Measurements from ENCODE around the gene BIVM. TPM values are rescaled to one million over a fixed set of nuclear protein-coding genes. Genes with fewer than 3 reads are reported as not detected.

The BIVM gene
- total and polyA plus RNA-seq, 7 experiments from 2014 or later = 2.6 to 31.2 (median 4.3) TPM

DNA sequence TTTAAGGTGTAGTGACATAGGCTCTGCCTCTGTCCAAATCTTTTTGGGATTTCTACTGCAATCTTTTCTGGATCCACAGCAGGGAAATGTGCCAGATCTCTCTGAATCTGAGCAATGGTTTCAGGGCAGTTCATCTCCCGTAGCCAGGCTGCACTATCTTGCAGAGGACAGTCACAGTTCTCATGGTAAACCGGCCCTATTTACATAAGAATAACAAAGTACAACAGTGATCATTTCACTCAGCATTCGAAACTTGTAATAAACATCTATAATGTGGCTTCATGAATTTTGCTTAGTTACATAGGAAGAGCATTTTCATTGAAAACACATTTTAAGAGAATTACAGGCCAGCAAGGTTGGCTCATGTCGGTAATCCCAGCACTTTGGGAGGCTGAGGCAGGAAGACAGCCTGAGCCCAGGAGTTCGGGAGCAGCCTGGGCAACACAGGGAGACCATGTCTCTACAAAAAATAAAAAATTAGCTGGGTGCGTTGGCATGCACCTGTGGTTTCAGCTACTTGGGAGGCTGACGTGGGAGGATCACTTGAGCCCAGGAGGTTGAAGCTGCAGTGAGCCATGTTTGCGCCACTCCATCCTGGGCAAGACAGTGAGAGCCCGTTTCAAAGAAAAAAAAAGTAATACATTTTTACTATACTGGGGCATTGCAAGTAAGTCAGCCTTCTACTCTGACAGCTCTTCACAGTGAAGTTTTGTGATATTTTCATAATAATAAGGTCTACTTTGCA lies 5.1 kb upstream of the BIVM start:
- Mint-ChIP-seq H3K36me3 (peaks cover 0 to 15% (median 0%) of the 10 kb centered on the region in 5 donors), H3K27ac (no peak overlapping the region), H3K4me3 (no peak overlapping the region), H3K27me3 (peaks cover 0 to 31% (median 20%) of the 10 kb centered on the region in 5 donors), H3K4me1 (peaks cover 0 to 10% (median 6%) of the 10 kb centered on the region in 7 donors), H3K9me3 (peaks cover 0 to 2% (median 0%) of the 10 kb centered on the region in 11 donors)
- Histone ChIP-seq H3K36me3 (ENCODE audit: control insufficient read depth in 2 of 3, insufficient read depth in 3 of 3, low read length in 3 of 3) (no peaks in the 10 kb centered on the region), H3K27me3 (ENCODE audit: control insufficient read depth in 2 of 2, insufficient read depth in 2 of 2, low read length in 2 of 2) (peaks cover 0 to 1% of the 10 kb centered on the region in 2 donors), H3K4me1 (ENCODE audit: control insufficient read depth in 2 of 2, insufficient read depth in 2 of 2, low read length in 2 of 2) (no peaks in the 10 kb centered on the region), H3K4me3 (ENCODE audit: low read length) (no peak overlapping the region), H3K9me3 (ENCODE audit: control insufficient read depth in 2 of 3, low read length in 3 of 3) (no peaks in the 10 kb centered on the region), H3K27ac (ENCODE audit: low read depth, low read length) (no peak overlapping the region)
- intact Hi-C loops (cut with micrococcal nuclease) = no loop called here
- CTCF ChIA-PET = interaction anchor here (0.7 kb wide), 2 partner anchors 77 to 790 kb away, joined by 3 to 4 read pairs; no protein-coding TSS in a partner anchor
- POLR2A ChIA-PET = interaction anchor here (1.0 kb wide), 1 partner anchor 20 kb away, joined by 4 read pairs; the partner anchor contains the start of gene TEX30
- ATAC-seq (no peak), DNase-seq (no peak)

- Histone ChIP-seq H3K27ac (ENCODE audit: low read depth, low read length) (no peak overlapping the region), H3K9me3 (ENCODE audit: control insufficient read depth in 2 of 3, low read length in 3 of 3) (no peaks in the 10 kb centered on the region), H3K27me3 (ENCODE audit: control insufficient read depth in 2 of 2, insufficient read depth in 2 of 2, low read length in 2 of 2) (peaks cover 0 to 3% of the 10 kb centered on the region in 2 donors), H3K36me3 (ENCODE audit: control insufficient read depth in 2 of 3, insufficient read depth in 3 of 3, low read length in 3 of 3) (no peaks in the 10 kb centered on the region), H3K4me3 (ENCODE audit: low read length) (peak overlapping the region; percentile 74), H3K4me1 (ENCODE audit: control insufficient read depth in 2 of 2, insufficient read depth in 2 of 2, low read length in 2 of 2) (peaks cover 6% of the 10 kb centered on the region in 2 donors)
- ATAC-seq = no peak
- ChIA-PET CTCF (interaction anchor here (0.8 to 0.9 kb wide), 2 partner anchors 208 to 218 kb away, joined by 3 read pairs; no protein-coding TSS in a partner anchor), POLR2A (interaction anchor here (0.6 to 2.3 kb wide), 4 partner anchors 14 to 208 kb away, joined by 3 to 12 read pairs (median 5); partner anchors contain the start of genes ERCC5 and TPP2)
- H3K36me3 Mint-ChIP-seq = peaks cover 0 to 6% (median 0%) of the 10 kb centered on the region in 5 donors
- peaks cover 6 to 40% (median 19%) of the 10 kb centered on the region in 7 donors for H3K4me1 Mint-ChIP-seq
- no peaks in the 10 kb centered on the region for H3K9me3 Mint-ChIP-seq
- intact Hi-C loops (cut with micrococcal nuclease) = loop anchor here (1.0 to 5.0 kb wide), 9 partner anchors 20 to 407 kb away; partner anchors contain the start of genes TEX30 (in 2 of the 2) and TPP2 (in 2 of the 2)
- peaks cover 0 to 29% (median 18%) of the 10 kb centered on the region in 5 donors for H3K27me3 Mint-ChIP-seq
- DNase-seq = peak in 4 of 9 donors; percentile 1 to 60 (median 8)
- peak overlapping the region in 4 of 9 donors; percentile 4 to 90 (median 54) for H3K27ac Mint-ChIP-seq
- H3K4me3 Mint-ChIP-seq = peak overlapping the region; percentile 84 to 98 (median 87)
Observed at GRCh38 chr13:102799426-102800144, 666 bp downstream of the BIVM start.

DNA sequence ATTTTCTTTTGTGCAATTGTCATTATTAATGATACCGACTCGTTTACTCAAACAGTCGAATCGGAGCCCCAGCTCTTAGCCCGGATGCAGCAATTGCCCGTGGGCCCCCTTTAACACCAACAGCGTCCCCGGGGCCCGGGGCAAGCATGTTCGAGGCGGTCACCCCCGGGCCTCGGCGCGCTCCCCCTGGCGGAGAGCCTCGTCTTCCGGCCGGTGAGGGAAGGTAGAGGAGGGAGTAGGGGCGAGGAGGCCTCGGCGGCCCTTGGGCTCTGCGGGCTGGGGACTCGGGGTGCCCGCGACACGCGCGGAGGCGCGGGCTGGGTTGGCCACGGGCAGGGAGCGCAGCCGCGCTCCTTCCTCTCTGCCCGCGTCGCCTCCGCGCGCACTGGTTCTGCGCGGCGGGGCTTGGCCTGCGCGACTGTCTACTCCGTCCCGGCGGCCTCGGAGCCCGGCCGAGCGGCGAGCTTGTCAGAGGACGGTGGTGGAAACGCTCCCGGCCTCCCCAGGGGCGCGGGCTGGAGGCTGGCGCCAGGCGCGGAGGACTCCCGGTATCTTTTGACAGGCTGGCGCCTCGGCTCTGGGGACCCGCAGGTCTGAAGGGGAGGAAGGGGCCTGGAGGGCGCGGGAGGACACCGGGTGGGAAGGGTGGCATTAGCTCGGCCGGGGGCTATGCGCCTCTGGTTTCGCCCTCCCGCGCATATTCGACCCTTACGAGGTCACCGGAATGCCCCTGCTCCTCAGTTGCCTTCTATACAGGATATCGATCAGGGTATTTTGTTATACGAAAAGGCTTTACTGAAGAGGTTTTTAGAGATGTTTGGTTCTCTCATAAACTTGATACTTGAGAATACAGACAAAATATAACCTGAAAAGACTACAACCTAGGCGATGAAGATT lies 1.5 kb downstream of the BIVM start:
- Histone ChIP-seq H3K27ac (ENCODE audit: low read depth, low read length) (no peak overlapping the region), H3K36me3 (ENCODE audit: control insufficient read depth in 2 of 3, insufficient read depth in 3 of 3, low read length in 3 of 3) (no peaks in the 10 kb centered on the region), H3K27me3 (ENCODE audit: control insufficient read depth in 2 of 2, insufficient read depth in 2 of 2, low read length in 2 of 2) (peaks cover 0 to 3% of the 10 kb centered on the region in 2 donors), H3K9me3 (ENCODE audit: control insufficient read depth in 2 of 3, low read length in 3 of 3) (no peaks in the 10 kb centered on the region), H3K4me1 (ENCODE audit: control insufficient read depth in 2 of 2, insufficient read depth in 2 of 2, low read length in 2 of 2) (peaks cover 6% of the 10 kb centered on the region in 2 donors), H3K4me3 (ENCODE audit: low read length) (peak overlapping the region; percentile 74)
- Mint-ChIP-seq H3K27me3 (peaks cover 0 to 28% (median 17%) of the 10 kb centered on the region in 5 donors), H3K9me3 (no peaks in the 10 kb centered on the region), H3K4me3 (peak overlapping the region; percentile 80 to 98 (median 87)), H3K4me1 (peaks cover 6 to 42% (median 19%) of the 10 kb centered on the region in 7 donors), H3K36me3 (peaks cover 0 to 6% (median 0%) of the 10 kb centered on the region in 5 donors), H3K27ac (peak overlapping the region in 8 of 9 donors; percentile 11 to 90 (median 47))
- POLR2A ChIA-PET = interaction anchor here (0.6 to 2.3 kb wide), 4 partner anchors 15 to 209 kb away, joined by 3 to 12 read pairs (median 5); partner anchors contain the start of genes ERCC5 and TPP2
- DNase-seq (peak; percentile 58 to 92 (median 69)), ATAC-seq (peak; percentile 90)
- CTCF ChIA-PET = interaction anchor here (0.7 to 1.0 kb wide), 4 partner anchors 25 to 219 kb away, joined by 3 read pairs; no protein-coding TSS in a partner anchor
- intact Hi-C loops (cut with micrococcal nuclease) = loop anchor here (1.0 to 5.0 kb wide), 8 partner anchors 21 to 220 kb away; partner anchors contain the start of genes TEX30 (in 1 of the 2) and TPP2 (in 1 of the 2)

DNA sequence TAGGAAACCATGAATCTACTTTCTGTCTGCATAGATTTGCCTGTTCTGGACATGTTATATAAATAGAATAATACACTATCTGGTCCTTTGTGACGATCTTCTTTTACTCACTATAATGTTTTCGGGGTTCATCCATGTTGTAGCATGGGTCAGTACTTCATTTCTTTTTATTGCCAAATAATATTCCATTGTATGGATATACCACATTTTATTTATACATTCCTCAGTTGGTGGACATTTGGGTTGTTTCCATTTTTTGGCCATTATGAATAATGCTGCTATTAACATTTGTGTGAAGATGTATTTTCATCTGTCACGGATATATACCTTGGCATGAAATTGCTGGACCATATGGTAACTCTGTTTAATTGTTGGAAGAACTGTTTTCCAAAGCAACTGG lies 6.8 kb downstream of the BIVM start:
- Mint-ChIP-seq H3K27ac (no peak overlapping the region), H3K36me3 (peaks cover 0 to 22% (median 6%) of the 10 kb centered on the region in 5 donors), H3K4me3 (no peak overlapping the region), H3K9me3 (no peaks in the 10 kb centered on the region), H3K27me3 (no peaks in the 10 kb centered on the region), H3K4me1 (peaks cover 5 to 46% (median 11%) of the 10 kb centered on the region in 7 donors)
- H3K36me3 ChIP-seq (ENCODE audit: control insufficient read depth in 2 of 3, insufficient read depth in 3 of 3, low read length in 3 of 3) = no peaks in the 10 kb centered on the region
- no peaks in the 10 kb centered on the region for H3K9me3 ChIP-seq (ENCODE audit: control insufficient read depth in 2 of 3, low read length in 3 of 3)
- H3K27me3 ChIP-seq (ENCODE audit: control insufficient read depth in 2 of 2, insufficient read depth in 2 of 2, low read length in 2 of 2) = no peaks in the 10 kb centered on the region
- H3K4me3 ChIP-seq (ENCODE audit: low read length) = no peak overlapping the region
- ATAC-seq (no peak), DNase-seq (no peak)
- peaks cover 0 to 6% of the 10 kb centered on the region in 2 donors for H3K4me1 ChIP-seq (ENCODE audit: control insufficient read depth in 2 of 2, insufficient read depth in 2 of 2, low read length in 2 of 2)
- no peak overlapping the region for H3K27ac ChIP-seq (ENCODE audit: low read depth, low read length)
- CTCF ChIA-PET = no interaction called here
- intact Hi-C loops (cut with micrococcal nuclease) = no loop called here
- POLR2A ChIA-PET = no interaction called here

DNA sequence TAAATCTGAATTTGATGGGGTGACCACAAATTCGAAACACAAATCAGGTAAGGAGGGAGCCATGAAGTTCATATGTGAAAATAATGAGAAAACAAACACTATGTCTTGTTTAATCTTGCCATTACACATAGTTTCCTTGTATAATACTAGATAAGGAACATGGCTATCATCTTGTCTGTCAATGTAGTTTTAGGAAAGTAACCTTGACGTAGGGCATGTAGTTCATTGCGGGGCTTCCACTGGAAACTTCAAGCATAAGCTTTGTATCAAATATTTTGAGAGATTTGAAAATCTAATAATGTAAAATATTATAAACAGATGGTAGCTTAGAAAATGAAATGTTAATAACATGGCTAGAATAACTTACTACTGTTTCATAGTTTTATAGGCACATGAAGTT lies 8.8 kb downstream of the BIVM start:
- no peaks in the 10 kb centered on the region for H3K9me3 ChIP-seq (ENCODE audit: control insufficient read depth in 2 of 3, low read length in 3 of 3)
- no peak overlapping the region for H3K27ac Mint-ChIP-seq
- peaks cover 0 to 14% (median 6%) of the 10 kb centered on the region in 11 donors for H3K9me3 Mint-ChIP-seq
- no peaks in the 10 kb centered on the region for H3K27me3 ChIP-seq (ENCODE audit: control insufficient read depth in 2 of 2, insufficient read depth in 2 of 2, low read length in 2 of 2)
- no peak overlapping the region for H3K27ac ChIP-seq (ENCODE audit: low read depth, low read length)
- H3K36me3 ChIP-seq (ENCODE audit: control insufficient read depth in 2 of 3, insufficient read depth in 3 of 3, low read length in 3 of 3) = no peaks in the 10 kb centered on the region
- ChIA-PET CTCF (no interaction called here), POLR2A (no interaction called here)
- peaks cover 0 to 39% (median 0%) of the 10 kb centered on the region in 7 donors for H3K4me1 Mint-ChIP-seq
- no peaks in the 10 kb centered on the region for H3K27me3 Mint-ChIP-seq
- DNase-seq (no peak), ATAC-seq (no peak)
- H3K4me3 ChIP-seq (ENCODE audit: low read length) = no peak overlapping the region
- intact Hi-C loops (cut with micrococcal nuclease) = no loop called here
- H3K4me1 ChIP-seq (ENCODE audit: control insufficient read depth in 2 of 2, insufficient read depth in 2 of 2, low read length in 2 of 2) = no peaks in the 10 kb centered on the region
- no peak overlapping the region for H3K4me3 Mint-ChIP-seq
- H3K36me3 Mint-ChIP-seq = peaks cover 6 to 35% (median 18%) of the 10 kb centered on the region in 5 donors

All from naive thymus-derived CD4-positive, alpha-beta T cell (primary cell).